Measurements from ENCODE around the gene CD6. TPM values are rescaled to one million over a fixed set of nuclear protein-coding genes. Genes with fewer than 3 reads are reported as not detected.

CD6 gene
- total RNA-seq, 1 donor from 2014 or later, result 0.39 TPM

- Mint-ChIP-seq H3K27me3 (ENCODE audit: low read depth, unreplicated experiment) (peaks cover 8% of the 10 kb centered on the region), H3K4me3 (ENCODE audit: unreplicated experiment) (no peak overlapping the region)
- FAIRE-seq, result no peak
Measured at GRCh38 chr11:61069427-61069826, 97.9 kb downstream of the CD6 start.

More at GRCh38 chr11:61069427-61069826, 97.9 kb downstream of the CD6 start:
- Histone ChIP-seq H3K4me1 (ENCODE audit: insufficient read depth, low read length) (no peaks in the 10 kb centered on the region), H3K79me2 (ENCODE audit: insufficient read depth, low read length) (no peaks in the 10 kb centered on the region), H3K9ac (ENCODE audit: low read length) (no peak overlapping the region), H3K4me3 (ENCODE audit: insufficient read depth, low read depth, low read length) (no peak overlapping the region), H3K36me3 (ENCODE audit: insufficient read depth, low read length) (no peaks in the 10 kb centered on the region), H3K27me3 (ENCODE audit: insufficient read depth, low read length) (no peaks in the 10 kb centered on the region), H3K9me3 (ENCODE audit: insufficient read depth, low read depth, low read length) (no peaks in the 10 kb centered on the region), H4K20me1 (ENCODE audit: insufficient read depth, low read length) (no peaks in the 10 kb centered on the region), H2AFZ (ENCODE audit: low read depth, low read length) (no peak overlapping the region), H3K27ac (ENCODE audit: low read depth, low read length) (no peak overlapping the region), H3K4me2 (ENCODE audit: low read length) (no peak overlapping the region)
- Mint-ChIP-seq H3K9me3 (ENCODE audit: unreplicated experiment) (no peaks in the 10 kb centered on the region), H3K27ac (ENCODE audit: unreplicated experiment) (no peak overlapping the region), H3K36me3 (ENCODE audit: low read depth, unreplicated experiment) (no peaks in the 10 kb centered on the region), H3K4me1 (ENCODE audit: low read depth, unreplicated experiment) (peaks cover 15% of the 10 kb centered on the region)
- no peak for DNase-seq (ENCODE audit: low read depth)
- TF ChIP-seq EZH2 (IDR thresholded peaks at IDR 0.05; ENCODE audit: insufficient read depth, low read length) (no peak), CTCF (IDR thresholded peaks at IDR 0.05; ENCODE audit: insufficient read depth, low read depth, low read length) (no peak)

Other genes starting within 250 kb of the CD6 start
- not detected in 2 replicates for gene MS4A18, start 247.0 kb upstream of the CD6 start, total RNA-seq
- not detected in 2 replicates for gene MS4A15, start 214.8 kb upstream of the CD6 start, total RNA-seq
- not detected in 2 replicates for gene MS4A10, start 186.3 kb upstream of the CD6 start, total RNA-seq
- 42.3 and 51.4 TPM in 2 replicates for gene CCDC86, start 129.6 kb upstream of the CD6 start, total RNA-seq
- gene PTGDR2, start 115.7 kb upstream of the CD6 start, total RNA-seq, result not detected in 2 replicates
- 0.43 TPM in 1 of 2 replicates, not detected in the other for gene ZP1, start 104.1 kb upstream of the CD6 start, total RNA-seq
- 58.4 and 61.9 TPM in 2 replicates for gene PRPF19, start 65.1 kb upstream of the CD6 start, total RNA-seq
- 72.8 and 72.9 TPM in 2 replicates for gene TMEM109, start 57.5 kb upstream of the CD6 start, total RNA-seq
- 117 TPM in 2 replicates for gene TMEM132A, start 47.2 kb upstream of the CD6 start, total RNA-seq
- gene SLC15A3, start 19.5 kb upstream of the CD6 start, total RNA-seq, result 66.3 and 87.8 TPM in 2 replicates
- gene CD5, start 130.8 kb downstream of the CD6 start, total RNA-seq, result not detected in 2 replicates
- gene VPS37C, start 189.7 kb downstream of the CD6 start, total RNA-seq, result 13.5 and 18.1 TPM in 2 replicates
- gene PGA3, start 231.8 kb downstream of the CD6 start, total RNA-seq, result 0.43 TPM in 1 of 2 replicates, not detected in the other